ENCODE results near the gene JAKMIP3.

JAKMIP3 gene

DNA sequence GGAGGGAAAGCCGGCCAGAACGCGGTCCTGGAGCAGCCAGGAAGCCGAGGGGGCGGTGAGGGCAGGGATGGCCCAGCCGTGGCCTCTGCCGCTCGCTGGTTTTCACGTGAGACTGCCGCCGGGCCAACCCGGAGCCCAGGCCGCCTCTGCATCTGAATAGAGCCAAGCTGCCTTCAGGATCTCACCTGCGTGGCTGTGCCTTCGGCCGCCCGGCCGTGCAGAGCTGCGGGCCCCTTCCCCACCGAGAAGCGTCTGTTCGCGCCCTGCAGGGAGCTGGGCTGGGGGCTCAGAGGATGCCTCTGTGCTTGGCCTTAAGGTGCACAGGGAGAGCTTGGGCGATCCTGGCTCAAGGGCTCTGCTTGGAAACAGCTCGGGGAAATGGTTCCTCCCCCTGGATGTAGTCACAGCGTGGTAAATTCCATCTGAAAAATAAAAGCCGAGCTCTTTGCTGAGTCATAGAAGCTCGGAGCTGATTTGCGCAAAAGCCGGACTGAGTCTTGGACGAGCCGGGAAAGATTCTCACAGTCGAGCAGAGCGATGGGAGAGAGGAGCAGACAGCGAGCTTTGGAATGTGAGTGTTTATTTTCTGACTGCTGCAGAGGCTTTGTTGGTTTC, at the start of gene JAKMIP3:
Gene JAKMIP3 (plus strand): TSS at position 456 of the 615 bp plus-strand sequence. CDS start 38,863 bp downstream, outside the sequence.
- no peak for DNase-seq

DNA sequence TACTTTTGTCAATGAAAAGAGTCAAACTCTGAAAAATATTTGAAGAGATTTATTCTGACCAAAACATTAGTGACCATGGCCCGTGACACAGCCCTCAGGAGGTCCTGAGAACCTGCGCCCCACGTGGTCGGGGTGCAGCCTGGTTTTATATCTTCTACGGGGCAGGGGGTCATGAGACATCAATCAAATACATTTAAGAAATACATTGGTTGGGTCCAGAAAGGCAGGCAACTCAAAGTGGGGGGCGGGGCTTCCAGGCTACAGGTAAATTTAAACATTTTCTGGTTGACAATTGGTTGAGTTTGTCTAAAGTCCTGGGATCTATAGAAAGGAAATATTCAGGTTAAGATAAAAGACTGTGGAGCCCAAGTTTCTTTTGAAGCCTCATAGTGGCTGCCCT, 49.2 kb upstream of the JAKMIP3 start:
- no peak for DNase-seq

DNA sequence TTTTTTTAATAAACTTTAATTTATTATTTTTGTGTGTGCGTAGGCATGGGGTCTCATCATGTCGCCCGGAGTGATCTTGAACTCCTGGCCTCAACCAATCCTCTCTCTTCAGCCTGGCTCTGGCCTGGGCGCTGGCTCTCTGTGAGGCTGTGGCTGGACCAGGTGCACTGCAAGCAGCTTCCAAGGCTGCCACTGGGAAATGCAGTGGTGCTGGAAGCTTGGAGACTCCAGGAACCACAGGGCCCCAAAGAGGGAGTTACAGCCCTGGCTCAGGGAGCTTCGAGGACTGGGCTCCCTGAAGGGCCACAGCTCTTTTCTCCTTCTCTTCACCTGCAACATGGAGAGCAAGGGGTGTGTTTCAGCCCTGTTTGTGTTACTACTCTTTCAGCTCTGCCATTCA, 47.3 kb upstream of the JAKMIP3 start:
- no peak for DNase-seq

DNA sequence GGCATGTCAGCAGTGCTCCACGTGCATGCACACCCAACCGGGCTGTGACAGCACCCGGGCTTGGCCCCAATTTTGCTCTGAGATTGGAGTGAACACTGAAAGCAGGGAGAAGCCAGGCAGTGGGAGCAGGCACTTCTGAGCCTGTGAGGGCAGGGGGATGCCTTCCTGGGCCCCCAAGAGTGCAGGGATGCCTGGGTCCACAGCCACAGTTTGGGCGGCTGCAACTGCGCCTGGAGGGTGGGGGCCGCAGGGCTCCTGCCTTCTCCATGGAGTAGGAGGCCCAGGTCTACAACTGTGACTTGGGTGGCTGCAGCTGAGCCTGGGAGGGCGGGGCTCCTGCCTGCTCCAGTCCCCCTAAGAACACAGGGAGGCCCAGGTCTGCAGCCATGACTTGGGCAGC, 46.4 kb upstream of the JAKMIP3 start:
- no peak for DNase-seq

DNA sequence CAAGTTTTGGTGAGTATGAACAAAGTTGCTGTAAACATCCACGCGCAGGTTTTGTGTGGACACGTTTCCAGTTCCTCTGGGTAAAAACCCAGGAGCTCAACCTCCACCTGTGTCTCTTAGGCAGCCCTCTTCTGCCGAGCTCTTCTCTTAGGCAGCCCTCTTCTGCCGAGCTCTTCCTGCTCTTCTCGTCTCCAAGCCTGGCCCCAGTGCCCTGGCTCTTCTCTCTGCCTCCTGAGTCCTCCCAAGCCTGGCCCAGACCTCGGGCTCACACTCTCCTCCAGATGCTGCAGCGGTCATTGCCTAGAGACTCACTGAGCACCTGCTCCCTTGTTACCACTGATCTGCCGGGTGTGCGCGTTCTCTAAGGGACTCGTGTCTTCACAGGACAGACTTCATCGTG, 45.3 kb upstream of the JAKMIP3 start:
- no peak for DNase-seq

DNA sequence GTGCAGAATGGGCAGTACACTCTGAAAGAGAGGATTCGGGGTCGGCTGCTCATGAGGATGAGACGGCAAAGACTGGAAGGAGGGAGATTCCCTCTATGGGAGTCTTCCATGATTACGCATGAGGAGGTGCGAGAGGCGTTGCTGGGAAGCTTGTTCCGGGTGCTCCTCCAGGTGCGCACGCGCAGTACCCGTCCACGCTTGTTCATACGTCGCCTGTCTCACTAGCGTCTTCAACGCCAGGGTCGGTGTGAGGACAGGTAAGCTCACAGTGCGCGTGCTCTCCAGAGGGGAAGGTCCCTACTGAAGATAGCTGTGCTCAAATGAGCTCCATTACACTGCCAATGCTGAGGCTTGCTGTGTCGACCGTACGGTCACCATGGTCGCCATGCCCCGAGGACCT, 44.7 kb upstream of the JAKMIP3 start:
- DNase-seq = no peak

DNA sequence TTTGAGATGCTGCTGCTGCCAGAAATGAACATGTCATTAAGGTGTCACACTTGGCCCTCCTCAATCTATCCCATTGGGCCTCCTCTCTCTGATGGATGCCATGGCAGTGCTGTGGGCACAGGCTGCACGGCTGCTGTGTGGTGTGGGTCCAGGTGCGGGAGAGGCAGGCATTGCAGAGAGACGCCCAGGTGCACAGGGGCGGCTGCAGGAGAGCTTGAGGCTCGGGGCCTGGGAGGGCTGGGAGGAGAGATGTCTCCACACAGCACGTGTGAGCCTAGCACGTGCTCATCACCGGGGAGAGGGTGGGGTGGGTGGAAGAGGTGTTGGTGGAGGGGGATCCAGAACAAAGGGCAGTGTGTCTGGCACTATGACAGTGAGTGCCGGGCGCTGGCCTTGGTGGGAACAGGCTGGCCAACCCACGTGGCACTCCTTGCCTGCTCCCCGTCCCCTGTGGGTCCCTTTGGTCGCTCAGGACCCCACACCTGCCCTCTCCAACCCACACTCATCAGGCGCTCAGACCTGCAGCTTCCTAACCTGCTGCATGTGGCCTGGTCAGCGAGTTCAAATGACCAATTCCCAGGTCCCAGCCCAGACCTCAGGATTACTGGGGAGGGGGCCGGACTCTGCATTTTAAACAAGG, 44.1 kb upstream of the JAKMIP3 start:
- no peak for DNase-seq

DNA sequence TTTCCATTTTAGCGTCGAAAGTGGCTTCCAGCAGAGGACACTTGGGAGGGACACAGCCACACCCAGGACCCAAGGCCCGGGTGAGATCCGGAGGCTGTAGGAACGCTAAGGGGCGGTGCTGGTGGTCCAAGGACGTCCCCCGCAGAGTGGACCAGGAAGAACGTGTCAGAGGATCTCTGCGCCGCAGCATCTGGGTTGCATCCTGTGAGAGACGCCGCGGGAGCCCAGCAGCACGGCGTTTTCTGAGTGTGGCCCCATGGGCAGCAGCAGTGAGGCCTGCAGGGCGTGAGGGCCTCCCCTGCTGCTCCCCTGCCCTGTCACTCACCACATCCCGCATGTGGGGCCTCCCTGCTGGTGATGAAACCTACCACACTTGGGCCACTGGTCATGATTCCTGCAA, 43.5 kb upstream of the JAKMIP3 start:
- no peak for DNase-seq

DNA sequence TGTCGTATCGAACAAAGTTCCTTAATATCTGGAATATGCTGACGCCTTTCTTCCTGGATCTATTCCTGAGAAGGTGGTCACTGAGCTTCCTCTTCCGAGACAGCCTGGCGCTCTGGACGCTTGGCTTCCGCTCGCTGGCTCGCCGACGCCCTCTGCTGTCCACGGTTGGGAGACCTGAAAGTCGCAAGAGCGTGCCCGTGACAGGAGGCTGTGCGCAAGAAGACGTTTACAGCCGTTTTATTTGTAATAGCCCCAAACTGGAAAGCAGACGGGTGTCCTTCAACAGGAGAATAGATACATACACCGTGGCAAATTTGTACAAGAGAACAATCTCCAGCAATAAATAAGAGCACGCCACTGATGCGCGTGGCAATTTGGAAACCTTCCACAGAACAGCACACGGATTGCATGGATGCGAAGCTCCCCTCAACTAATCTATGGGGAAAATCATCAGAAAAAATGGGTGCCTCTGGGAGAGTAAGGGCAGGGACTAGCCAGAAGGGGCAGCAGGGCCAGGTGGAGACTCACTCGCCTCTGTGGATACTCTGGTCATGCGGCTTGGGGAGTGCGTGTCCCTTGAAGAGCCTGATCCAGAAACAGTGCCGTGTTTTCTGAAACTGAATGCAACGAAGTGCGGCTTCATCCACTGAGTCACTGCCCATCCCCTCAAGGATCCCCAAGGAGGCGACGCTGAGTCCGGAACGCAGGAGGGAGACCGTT, 42.5 kb upstream of the JAKMIP3 start:
- peak; percentile 64 for DNase-seq

DNA sequence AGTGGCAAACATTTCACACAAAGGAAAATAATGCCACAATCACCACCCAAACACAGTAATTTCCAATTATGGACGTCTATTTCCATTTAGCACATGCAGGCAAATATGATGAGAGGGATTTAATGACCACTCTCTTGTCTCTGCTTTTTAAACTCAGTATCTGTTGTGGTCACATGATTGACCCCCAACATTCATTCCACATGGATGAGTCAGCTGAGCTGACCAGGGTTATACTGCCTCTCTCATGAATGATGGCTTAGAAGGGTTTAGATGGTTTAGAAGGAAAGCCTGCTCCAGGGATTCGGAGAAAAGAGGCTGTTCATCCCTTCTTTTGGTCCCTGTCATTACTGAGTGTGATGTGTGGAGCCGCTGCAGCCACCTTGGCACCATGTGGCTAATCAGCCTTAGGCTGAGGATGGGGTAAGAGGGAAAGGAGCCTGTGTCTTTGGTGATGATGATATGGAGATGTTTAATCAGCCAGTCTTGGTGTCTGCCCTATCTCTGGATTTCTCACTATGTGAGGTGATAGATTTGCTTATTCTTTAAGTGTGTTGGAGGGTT, 38.2 kb upstream of the JAKMIP3 start:
- DNase-seq = no peak

DNA sequence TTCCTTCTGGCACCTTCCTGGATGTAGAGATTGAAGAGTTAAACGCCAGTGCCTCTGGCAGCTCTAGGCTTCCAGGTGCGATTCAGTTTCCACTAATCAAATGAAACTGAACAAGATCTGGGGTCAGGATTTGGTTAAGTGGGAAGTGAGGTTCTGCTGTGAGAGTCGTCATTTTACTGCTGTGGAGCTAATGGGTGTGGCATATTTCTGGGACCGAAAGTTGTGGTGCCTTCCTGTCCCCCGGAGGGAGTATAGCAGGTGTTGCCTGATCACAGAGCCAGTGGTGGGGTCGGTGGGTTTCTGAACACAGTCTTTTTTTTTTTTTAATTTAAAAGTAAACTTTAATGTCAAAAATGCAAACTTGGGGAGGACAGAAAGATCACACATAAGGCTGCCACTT, 37.0 kb upstream of the JAKMIP3 start:
- DNase-seq = no peak

DNA sequence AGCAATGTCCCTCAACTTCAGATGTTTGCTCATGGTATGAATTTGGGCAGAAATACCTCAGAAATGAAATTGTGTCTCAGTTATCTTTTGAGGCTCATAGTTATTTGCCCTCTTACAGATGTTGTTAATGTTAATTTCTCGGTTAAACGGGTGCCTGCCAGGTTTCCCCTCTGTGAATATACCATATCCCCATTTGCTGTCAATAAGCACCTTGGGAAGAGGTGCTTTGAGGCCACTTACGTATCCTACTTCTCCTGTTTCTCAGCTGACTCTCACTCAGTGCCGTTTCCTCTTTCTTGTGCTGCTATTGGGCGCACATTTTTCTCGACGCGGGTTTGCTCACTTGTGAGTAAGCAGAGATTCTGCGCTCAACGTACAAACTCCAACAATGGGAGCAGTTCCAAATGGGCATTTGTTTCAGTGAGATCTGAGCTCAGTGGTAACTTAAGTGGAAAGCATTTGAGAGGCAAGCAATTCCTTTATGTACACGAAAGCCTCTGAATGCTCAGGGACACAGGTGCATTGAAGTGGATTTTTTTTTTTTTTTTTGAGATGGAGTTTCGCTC, 34.8 kb upstream of the JAKMIP3 start:
- no peak for DNase-seq

DNA sequence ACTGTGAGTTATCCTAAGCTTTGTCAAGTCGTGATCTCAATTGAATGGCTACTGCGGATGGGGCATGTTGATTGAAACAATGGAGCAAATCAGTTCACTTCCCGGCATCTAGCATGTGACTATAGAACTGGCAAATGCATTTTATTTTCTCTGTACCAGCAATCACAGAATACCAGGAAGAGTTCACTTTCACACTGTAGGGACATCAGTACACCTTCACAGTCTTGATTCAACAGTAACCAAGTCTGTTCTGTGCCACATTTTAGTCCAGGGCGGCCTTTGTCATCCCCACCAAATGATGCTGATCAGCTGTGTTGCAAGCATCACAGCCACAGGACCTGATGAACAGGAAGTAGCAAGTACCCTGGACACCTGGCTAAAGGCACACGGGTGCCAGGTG, 32.1 kb upstream of the JAKMIP3 start:
- no peak for DNase-seq

DNA sequence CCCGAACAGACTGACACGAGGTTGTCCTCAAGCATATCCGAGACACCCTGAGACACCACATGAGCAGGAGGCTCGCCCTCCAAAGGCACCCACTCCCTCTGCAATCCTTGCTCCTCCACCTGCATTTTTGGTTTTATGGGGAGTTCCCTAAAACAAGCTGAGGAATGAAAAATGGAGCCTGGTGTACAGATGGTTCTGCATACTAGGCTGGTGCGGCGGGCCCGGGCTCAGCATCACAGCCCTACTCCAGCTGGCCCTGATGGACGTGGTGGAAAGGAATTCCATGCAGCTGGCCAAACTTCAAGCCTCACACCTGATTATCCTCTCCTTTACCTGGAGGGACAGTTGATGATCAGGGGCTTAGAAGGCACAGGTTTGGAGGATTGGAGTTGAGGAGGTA, 30.3 kb upstream of the JAKMIP3 start:
- no peak for DNase-seq

DNA sequence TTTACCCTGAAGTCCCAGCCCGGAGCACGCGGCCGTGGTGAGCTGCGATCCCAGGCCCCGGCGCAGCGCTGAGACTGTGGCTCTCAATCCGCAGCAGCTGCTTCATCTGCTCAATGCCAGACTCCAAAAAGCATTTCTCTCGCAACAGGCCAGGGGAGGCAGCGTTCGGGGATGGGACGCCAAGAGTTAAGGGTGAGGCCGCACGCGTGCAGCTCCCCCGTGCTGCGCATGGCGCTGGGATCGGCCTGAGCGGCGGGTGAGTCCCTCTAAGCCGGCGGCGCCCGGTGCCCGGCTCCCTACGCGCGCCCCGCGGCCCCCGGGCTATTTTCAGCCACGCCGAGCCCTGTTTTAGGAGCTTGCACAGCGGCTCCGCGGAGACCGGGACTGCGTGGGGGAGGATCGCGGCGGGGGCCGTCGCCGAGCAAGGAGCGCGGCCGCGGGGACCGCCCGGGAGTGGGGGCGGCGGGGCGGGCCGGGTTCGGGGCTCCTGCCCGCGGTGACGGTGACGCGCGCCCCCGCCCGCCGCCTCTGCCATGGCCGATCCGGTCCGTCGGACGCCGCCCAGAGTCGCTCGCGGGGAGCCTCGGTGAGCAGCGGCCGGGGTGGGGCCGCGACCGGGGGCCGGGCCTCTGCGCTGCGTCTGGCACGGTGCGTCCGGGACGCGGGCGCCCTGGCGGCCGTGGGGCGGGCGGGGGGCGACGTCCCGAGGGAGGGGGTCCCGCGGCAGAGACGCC, 29.4 kb upstream of the JAKMIP3 start:
- DNase-seq = no peak

DNA sequence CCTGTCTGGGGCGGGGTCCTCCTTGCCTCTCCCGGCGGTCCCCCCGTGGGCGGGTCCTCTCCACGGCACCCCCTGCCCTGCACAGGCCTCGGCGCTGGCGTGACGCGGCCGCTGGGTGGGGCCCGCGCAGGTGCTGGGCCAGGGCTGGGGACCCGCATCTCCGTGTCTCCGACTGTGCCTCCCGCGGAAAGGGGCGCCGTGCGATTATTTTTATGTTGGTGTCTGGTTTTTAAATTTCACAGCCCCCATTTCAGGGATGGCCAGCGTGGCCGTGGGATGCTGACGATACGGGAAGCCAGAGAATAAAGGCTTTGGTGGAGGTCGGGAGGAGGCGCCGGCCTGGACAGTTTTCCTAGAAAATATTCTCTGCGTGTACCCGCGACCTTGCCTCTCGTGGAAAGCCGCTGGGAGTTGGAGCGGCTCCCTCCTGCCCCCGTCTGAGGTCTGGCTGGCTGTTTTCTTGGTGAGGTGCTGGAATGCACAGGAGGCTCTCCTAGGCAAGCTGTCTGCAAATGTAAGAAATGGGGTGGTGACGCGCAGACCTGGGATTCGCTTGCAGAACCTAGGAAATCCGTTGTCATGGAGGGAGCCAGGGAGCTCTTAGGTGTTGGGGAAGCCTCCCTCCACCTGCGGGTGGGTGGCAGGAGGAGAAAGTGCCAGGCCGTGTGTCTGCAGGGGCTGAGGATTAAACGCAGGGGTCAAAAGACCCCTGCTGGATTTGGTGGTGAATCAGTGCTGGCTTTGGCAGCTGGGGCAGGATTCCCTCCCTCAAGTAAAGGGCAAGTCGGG, 28.7 kb upstream of the JAKMIP3 start:
- DNase-seq = no peak

DNA sequence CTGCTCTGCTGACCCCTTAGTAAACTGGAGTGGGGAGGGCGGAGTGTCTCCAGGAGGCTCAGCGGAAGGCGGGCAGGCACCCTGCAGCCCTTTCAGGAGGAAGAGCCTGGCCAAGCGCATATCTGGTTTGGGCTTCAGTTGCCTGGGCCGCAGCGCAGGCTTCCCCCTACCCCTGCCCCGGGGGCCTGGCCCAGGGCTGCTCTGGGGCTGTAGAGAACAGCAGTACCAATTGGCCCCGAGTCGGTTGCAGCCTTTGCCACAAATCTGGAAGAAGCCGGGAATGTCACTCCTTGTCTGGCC, 28.1 kb upstream of the JAKMIP3 start:
- DNase-seq = no peak

DNA sequence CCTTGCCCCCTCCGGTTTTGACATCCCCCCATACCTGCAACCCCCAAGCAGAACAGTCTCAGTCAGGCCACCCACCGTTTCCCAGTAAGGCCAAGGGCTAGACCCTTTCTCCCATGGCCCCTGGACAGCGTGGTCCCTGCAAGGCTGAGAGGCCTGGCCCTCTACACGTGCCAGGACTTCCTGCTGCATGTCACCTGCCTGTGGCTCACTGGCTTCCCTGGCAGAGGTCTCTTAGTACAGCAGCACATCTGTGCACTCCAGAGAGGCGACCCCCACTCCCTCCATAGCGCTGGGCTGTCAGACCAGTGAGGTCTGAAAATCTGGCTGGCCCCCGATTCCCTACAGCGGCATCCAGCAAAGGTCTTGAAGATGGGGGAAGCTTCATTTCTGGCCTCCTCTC, 26.4 kb upstream of the JAKMIP3 start:
- no peak for DNase-seq

DNA sequence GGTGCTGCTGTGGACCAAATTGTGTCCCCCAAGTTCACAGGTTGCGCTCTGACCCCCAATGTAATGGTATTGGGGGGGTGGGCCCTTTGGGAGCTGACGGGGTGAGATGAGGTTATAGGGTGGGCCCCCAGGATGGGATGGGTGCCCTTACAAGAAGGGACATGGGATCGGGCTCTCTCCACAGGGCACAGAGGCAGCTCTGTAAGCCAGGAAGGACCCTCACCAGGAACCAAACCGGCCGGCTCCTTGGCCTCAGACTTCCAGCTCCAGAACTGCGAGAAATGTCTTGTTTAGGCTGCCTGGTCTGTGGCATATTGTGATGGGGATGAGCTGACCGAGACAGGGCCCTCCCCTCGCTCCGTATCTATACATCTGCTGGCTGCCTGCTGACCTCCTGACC, 25.7 kb upstream of the JAKMIP3 start:
- DNase-seq = no peak

DNA sequence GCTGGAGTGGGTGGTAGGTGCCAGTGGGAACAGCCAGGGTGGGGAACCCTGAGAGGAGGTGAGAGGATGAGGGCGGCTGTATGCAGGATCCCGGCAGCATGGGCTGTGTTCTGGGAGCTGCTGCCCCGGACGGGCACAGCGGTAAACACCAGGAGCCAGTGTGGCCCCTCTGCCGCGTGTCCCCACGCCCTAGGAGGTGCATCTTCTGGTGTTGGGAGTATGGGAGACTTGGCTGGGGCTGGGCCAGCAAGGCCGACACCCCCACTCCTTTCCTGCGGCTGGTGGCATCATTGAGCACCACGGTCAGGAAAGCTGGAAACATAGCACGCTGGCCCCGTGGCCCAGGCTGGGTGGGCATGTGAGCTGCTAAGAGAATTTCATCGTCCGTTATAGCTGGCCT, 24.4 kb upstream of the JAKMIP3 start:
- no peak for DNase-seq

DNA sequence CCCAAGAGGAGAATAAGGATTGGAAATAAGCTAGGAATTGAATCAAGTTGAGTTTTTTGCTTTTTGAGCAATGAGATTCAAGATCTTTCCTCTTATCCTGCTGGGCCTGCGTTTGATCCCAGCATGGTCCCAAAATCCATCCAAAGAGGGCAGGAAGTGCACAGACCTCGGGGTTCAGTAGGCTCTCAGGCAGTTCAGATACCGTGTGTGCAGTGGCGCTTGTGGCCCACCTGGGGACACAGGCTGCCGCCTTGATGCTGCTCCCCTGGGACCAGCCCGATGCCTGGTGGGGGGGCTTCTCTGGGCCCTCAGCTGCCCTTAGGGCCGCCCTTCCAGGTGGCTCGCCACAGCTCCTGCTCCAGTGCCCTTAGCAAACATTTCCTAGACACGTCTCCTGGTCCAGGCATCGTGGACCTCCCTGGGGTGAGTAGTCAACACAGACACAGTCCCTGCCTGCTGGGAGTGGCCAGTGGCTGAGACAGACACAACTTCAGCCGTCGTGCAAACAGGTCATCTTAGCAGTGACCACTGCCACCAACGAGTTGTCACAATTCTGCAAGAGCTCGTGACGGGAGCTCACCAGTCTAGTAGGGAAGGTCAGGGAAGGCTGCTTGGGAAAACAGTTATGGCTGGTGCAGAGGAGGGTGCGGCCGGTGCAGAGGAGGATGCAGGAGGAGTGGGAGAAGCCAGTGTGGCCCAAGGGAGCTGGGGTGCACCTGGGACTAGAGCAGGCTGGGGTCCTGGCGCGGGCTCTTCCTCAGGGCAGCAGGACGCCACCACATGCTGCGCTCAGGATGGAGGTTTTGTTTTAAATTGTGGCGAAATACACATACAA, 21.7 kb upstream of the JAKMIP3 start:
- no peak for DNase-seq

DNA sequence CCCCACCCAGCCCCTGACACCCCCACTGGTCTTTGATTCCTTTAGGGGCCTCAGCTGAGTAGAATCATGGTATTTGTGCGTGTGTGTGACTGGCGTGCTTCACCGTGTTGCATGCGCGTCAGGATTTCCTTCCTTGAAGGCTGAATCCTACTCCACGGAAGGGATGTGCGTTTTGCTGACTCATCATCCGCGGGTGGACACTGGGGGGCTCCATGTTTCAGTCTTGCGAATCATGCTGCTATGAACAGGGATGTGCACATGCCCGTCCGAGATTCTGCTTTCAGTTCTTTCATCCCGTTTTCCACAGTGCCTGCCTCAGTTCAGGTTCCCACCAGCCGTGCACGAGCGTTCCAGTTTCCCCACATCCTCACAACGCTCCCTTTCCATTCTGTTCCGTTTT, 20.9 kb upstream of the JAKMIP3 start:
- DNase-seq = no peak
